ENCODE results near the gene PPRC1.

The PPRC1 gene

GRCh38 chr10:102196893-102197292, 64.1 kb downstream of the PPRC1 start:
- H3K9ac ChIP-seq (ENCODE audit: low read length in 2 of 2), result no peak overlapping the region
- no peak overlapping the region for H3K27ac ChIP-seq (ENCODE audit: low read length)
- H3K27me3 ChIP-seq (ENCODE audit: control insufficient read depth in 1 of 2, insufficient read depth in 2 of 2, low read length in 2 of 2), result no peaks in the 10 kb centered on the region
- no peak overlapping the region for H3K4me3 ChIP-seq (ENCODE audit: low read length in 2 of 2)
- H3K36me3 ChIP-seq (ENCODE audit: control insufficient read depth in 2 of 2, insufficient read depth in 2 of 2, low read length in 2 of 2), result no peaks in the 10 kb centered on the region
- H3K4me1 ChIP-seq (ENCODE audit: control insufficient read depth, insufficient read depth, low read length), result no peaks in the 10 kb centered on the region
- H3K9me3 ChIP-seq (ENCODE audit: control insufficient read depth in 2 of 2, low read length in 2 of 2), result no peaks in the 10 kb centered on the region

- H3K27me3 ChIP-seq (ENCODE audit: control insufficient read depth in 1 of 2, insufficient read depth in 2 of 2, low read length in 2 of 2), result no peaks in the 10 kb centered on the region
- no peaks in the 10 kb centered on the region for H3K36me3 ChIP-seq (ENCODE audit: control insufficient read depth in 2 of 2, insufficient read depth in 2 of 2, low read length in 2 of 2)
- no peak overlapping the region for H3K9ac ChIP-seq (ENCODE audit: low read length in 2 of 2)
- H3K4me1 ChIP-seq (ENCODE audit: control insufficient read depth, insufficient read depth, low read length), result no peaks in the 10 kb centered on the region
- no peak overlapping the region for H3K4me3 ChIP-seq (ENCODE audit: low read length in 2 of 2)
- H3K9me3 ChIP-seq (ENCODE audit: control insufficient read depth in 2 of 2, low read length in 2 of 2), result no peaks in the 10 kb centered on the region
- H3K27ac ChIP-seq (ENCODE audit: low read length), result no peak overlapping the region
Measured at GRCh38 chr10:102198027-102198426, 65.2 kb downstream of the PPRC1 start.

Measured in stomach smooth muscle (tissue), 2 donors.